Measurements from ENCODE around the gene MAN1C1.

Gene MAN1C1

DNA sequence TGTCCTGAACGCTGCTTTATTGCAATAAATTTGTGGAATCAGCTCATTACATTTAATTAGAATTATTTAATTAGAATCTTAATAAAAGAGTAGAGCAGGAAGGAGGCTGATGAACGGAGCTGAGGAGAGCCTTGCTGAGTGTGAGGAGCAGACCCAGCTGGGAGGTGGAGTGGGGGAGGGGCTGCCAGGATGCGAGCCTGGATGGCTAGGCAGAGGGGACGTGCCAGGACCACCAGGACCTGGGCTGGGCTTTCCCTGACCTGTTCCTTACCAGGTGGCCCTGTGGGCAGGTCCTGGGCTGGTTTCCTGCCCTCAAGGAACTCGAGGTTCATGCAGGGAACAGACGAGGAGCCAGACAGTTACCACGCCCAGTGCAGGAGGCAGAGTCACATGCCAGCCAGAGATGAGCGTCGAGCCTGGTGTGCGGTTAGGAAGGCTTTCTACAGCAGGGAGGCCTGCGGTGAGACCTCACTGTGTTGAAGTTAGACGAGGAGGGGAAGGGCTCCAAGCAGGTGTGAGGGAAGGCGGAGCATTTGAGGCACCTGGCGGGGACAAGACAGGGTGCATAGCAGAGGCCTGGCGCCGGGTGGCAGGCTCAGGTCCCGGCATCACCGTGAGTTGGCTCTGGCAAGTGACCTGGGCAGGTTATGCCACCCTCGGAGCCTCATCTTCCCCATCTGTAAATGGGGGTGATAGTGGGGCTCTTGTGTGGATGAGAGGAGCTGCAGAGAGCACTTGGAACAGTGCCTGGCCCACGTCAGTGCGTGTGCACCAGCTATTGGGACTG lies 39.3 kb upstream of the MAN1C1 start:
- Histone ChIP-seq H3K4me3 (ENCODE audit: insufficient read length, low read depth) (no peak overlapping the region), H3K9ac (ENCODE audit: insufficient read length, low read depth) (peak overlapping the region; percentile 21), H3K9me3 (ENCODE audit: insufficient read depth, low read length) (no peaks in the 10 kb centered on the region), H3K27me3 (ENCODE audit: insufficient read depth, insufficient read length) (no peaks in the 10 kb centered on the region), H3K4me1 (ENCODE audit: insufficient read depth, insufficient read length) (peaks cover 41% of the 10 kb centered on the region), H3K36me3 (ENCODE audit: insufficient read depth, insufficient read length, low read length) (no peaks in the 10 kb centered on the region)
- no peak for DNase-seq (ENCODE audit: low read depth, low spot score)
- TF ChIP-seq ZNF274 (IDR thresholded peaks at IDR 0.05; ENCODE audit: low read depth, low read length) (no peak), YY1 (IDR thresholded peaks at IDR 0.05; ENCODE audit: insufficient read depth, insufficient read length) (no peak), SUZ12 (IDR thresholded peaks at IDR 0.05; ENCODE audit: extremely low read depth, insufficient read depth, insufficient read length) (no peak)

DNA sequence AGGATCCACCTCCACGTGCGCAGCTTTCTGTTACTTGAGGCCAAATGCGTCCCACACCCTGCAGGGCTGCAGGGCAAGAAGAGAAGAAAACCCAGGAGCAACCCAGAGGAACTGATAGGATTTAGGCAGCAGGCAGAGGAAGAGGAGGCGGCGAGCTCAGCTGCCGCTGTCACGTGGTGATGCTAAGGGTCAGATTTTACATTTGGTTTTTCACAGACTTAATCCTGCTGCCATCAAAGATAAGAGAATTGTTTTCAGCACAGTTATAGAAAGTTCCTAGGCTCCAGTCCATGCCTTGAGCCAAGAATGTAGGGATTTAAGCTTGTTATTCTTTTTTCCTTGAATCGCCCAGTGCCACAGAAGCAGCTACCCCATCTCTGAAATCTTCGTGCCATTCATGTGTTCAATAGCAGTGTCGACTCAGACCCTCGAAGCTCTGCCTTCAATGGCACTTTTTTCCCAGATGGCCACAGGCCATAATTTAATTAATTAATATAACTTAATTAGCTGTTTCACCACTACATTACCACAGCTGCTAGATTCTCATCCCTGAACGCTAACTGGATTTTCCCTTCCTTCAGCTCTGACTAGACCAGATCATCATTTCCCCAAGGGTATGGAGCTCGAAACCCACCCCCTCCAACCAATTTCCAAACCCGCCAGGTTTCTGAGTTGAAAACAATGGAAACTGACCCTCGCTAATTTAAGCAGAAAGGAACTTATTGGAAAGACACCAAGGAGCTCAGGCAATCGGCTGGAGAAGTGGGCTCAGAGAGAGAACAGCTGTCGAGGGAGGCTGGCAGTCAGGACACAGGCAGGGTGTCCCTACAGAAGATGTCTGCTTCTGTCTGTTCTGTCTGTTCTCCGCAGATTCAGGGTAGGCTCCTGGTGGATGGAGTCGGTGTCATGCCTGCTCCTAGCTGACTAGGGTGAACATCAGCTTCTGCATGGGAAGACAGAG lies 37.0 kb upstream of the MAN1C1 start:
- H3K9me3 ChIP-seq (ENCODE audit: insufficient read depth, low read length), result no peaks in the 10 kb centered on the region
- no peak overlapping the region for H3K9ac ChIP-seq (ENCODE audit: insufficient read length, low read depth)
- H3K4me1 ChIP-seq (ENCODE audit: insufficient read depth, insufficient read length), result peaks cover 23% of the 10 kb centered on the region
- H3K4me3 ChIP-seq (ENCODE audit: insufficient read length, low read depth), result no peak overlapping the region
- DNase-seq (ENCODE audit: low read depth, low spot score), result no peak
- TF ChIP-seq ZNF274 (IDR thresholded peaks at IDR 0.05; ENCODE audit: low read depth, low read length) (no peak), SUZ12 (IDR thresholded peaks at IDR 0.05; ENCODE audit: extremely low read depth, insufficient read depth, insufficient read length) (no peak), YY1 (IDR thresholded peaks at IDR 0.05; ENCODE audit: insufficient read depth, insufficient read length) (no peak)
- H3K36me3 ChIP-seq (ENCODE audit: insufficient read depth, insufficient read length, low read length), result no peaks in the 10 kb centered on the region
- H3K27me3 ChIP-seq (ENCODE audit: insufficient read depth, insufficient read length), result no peaks in the 10 kb centered on the region

- no peak for TF ChIP-seq SUZ12 (IDR thresholded peaks at IDR 0.05; ENCODE audit: extremely low read depth, insufficient read depth, insufficient read length)
- TF ChIP-seq ZNF274 (IDR thresholded peaks at IDR 0.05; ENCODE audit: low read depth, low read length), result no peak
- no peak for TF ChIP-seq YY1 (IDR thresholded peaks at IDR 0.05; ENCODE audit: insufficient read depth, insufficient read length)
- Histone ChIP-seq H3K27me3 (ENCODE audit: insufficient read depth, insufficient read length) (no peaks in the 10 kb centered on the region), H3K9me3 (ENCODE audit: insufficient read depth, low read length) (no peaks in the 10 kb centered on the region), H3K4me1 (ENCODE audit: insufficient read depth, insufficient read length) (peaks cover 24% of the 10 kb centered on the region), H3K36me3 (ENCODE audit: insufficient read depth, insufficient read length, low read length) (no peaks in the 10 kb centered on the region), H3K4me3 (ENCODE audit: insufficient read length, low read depth) (no peak overlapping the region), H3K9ac (ENCODE audit: insufficient read length, low read depth) (peak overlapping the region; percentile 52)
- no peak for DNase-seq (ENCODE audit: low read depth, low spot score)
Observed at GRCh38 chr1:25580927-25581326, 35.7 kb upstream of the MAN1C1 start.

DNA sequence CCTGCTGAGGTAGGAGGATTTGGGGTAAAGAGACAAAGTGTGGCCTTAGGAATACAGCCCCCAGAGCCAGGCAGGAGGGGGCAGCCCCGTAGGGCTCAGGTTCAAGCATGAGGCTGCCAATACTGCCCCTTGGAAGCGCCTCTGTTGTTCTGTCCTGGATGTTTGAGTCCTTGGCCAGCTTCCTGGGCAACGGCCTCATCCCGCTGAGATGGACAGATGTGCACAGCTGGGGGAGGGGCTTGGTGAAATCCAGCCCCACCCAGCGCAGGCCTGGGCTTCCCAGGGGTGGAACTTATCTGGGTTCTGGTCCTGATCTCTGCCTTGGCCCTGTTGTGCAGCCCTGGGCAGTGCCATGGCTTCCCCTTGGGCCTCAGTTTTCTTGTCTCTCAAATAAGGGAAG lies 34.8 kb upstream of the MAN1C1 start:
- no peak for DNase-seq (ENCODE audit: low read depth, low spot score)
- no peaks in the 10 kb centered on the region for H3K27me3 ChIP-seq (ENCODE audit: insufficient read depth, insufficient read length)
- H3K9ac ChIP-seq (ENCODE audit: insufficient read length, low read depth), result peak overlapping the region; percentile 52
- peaks cover 28% of the 10 kb centered on the region for H3K4me1 ChIP-seq (ENCODE audit: insufficient read depth, insufficient read length)
- TF ChIP-seq ZNF274 (IDR thresholded peaks at IDR 0.05; ENCODE audit: low read depth, low read length) (no peak), SUZ12 (IDR thresholded peaks at IDR 0.05; ENCODE audit: extremely low read depth, insufficient read depth, insufficient read length) (no peak), YY1 (IDR thresholded peaks at IDR 0.05; ENCODE audit: insufficient read depth, insufficient read length) (no peak)
- H3K9me3 ChIP-seq (ENCODE audit: insufficient read depth, low read length), result no peaks in the 10 kb centered on the region
- no peaks in the 10 kb centered on the region for H3K36me3 ChIP-seq (ENCODE audit: insufficient read depth, insufficient read length, low read length)
- H3K4me3 ChIP-seq (ENCODE audit: insufficient read length, low read depth), result no peak overlapping the region

DNA sequence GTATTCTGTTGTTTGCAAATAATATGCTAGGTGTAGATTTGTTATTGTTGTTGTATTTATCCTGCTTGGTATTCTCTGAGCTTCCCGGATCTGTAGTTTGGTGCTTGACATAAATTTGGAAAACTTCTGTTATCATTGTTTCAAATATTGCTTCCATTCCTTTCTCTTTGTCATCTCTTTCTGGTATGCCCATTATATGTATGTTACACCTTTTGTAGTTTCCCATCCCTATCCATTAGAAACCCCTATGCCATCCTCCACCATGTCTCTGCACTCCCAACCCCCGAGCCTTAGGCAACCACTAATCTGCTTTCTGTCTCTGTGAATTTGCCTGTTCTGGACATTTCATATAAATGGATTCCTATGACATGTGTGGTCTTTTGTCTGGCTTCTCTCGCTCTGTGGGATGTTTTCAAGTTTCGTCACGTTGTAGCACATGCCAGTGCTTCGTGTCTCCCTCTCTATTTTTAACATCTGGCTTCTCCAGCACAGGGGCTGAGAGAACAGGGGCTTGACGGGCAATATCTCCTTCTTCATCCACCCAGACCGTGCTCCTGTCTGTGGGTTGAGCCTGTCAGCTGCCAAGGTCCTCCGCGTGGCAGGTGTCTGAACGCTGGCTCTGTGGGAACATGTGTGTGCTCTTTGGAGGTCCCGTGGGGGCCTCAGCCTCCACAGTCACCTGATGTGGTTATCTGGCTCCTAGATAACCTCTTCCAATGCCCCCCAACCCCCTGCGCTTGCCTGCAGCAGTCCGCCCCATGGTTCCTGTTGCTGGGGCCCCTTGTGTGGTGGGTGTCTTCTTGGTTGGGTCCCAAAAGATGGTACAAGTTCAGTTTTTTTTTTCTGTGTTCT lies 32.8 kb upstream of the MAN1C1 start:
- no peaks in the 10 kb centered on the region for H3K36me3 ChIP-seq (ENCODE audit: insufficient read depth, insufficient read length, low read length)
- H3K4me3 ChIP-seq (ENCODE audit: insufficient read length, low read depth), result no peak overlapping the region
- H3K27me3 ChIP-seq (ENCODE audit: insufficient read depth, insufficient read length), result no peaks in the 10 kb centered on the region
- DNase-seq (ENCODE audit: low read depth, low spot score), result no peak
- H3K9ac ChIP-seq (ENCODE audit: insufficient read length, low read depth), result no peak overlapping the region
- H3K9me3 ChIP-seq (ENCODE audit: insufficient read depth, low read length), result no peaks in the 10 kb centered on the region
- H3K4me1 ChIP-seq (ENCODE audit: insufficient read depth, insufficient read length), result peaks cover 28% of the 10 kb centered on the region
- TF ChIP-seq SUZ12 (IDR thresholded peaks at IDR 0.05; ENCODE audit: extremely low read depth, insufficient read depth, insufficient read length), result no peak
- no peak for TF ChIP-seq ZNF274 (IDR thresholded peaks at IDR 0.05; ENCODE audit: low read depth, low read length)

- Histone ChIP-seq H3K4me1 (ENCODE audit: insufficient read depth, insufficient read length) (peaks cover 28% of the 10 kb centered on the region), H3K4me3 (ENCODE audit: insufficient read length, low read depth) (peak overlapping the region; percentile 27)
- TF ChIP-seq YY1 (IDR thresholded peaks at IDR 0.05; ENCODE audit: insufficient read depth, insufficient read length) (no peak), SUZ12 (IDR thresholded peaks at IDR 0.05; ENCODE audit: extremely low read depth, insufficient read depth, insufficient read length) (no peak), ZNF274 (IDR thresholded peaks at IDR 0.05; ENCODE audit: low read depth, low read length) (no peak)
Observed at GRCh38 chr1:25586181-25586588, 30.4 kb upstream of the MAN1C1 start.

More at GRCh38 chr1:25586181-25586588, 30.4 kb upstream of the MAN1C1 start:
- Histone ChIP-seq H3K9ac (ENCODE audit: insufficient read length, low read depth) (peak overlapping the region; percentile 83), H3K9me3 (ENCODE audit: insufficient read depth, low read length) (no peaks in the 10 kb centered on the region), H3K27me3 (ENCODE audit: insufficient read depth, insufficient read length) (no peaks in the 10 kb centered on the region), H3K36me3 (ENCODE audit: insufficient read depth, insufficient read length, low read length) (no peaks in the 10 kb centered on the region)
- DNase-seq (ENCODE audit: low read depth, low spot score), result peak; percentile 65

Data from NT2/D1 (cell line).